Endothelial cell (in vitro differentiated cells): ENCODE measurements around the gene CFD. TPM values are rescaled to one million over a fixed set of nuclear protein-coding genes. Genes with fewer than 3 reads are reported as not detected.
"Not testable (repeated sequence)": the region's sequence is repeated elsewhere in the genome, so short reads cannot be mapped to it uniquely, and the experiment has no call there.

Experiments
- DNase-seq: peaks from one replicate; pipeline ENCODE4 v3.0.0; 2021; ENCODE audit warnings: low spot score
- H3K27ac Mint-ChIP-seq: one replicate; pipeline ENCODE4 v1.8.0; 2021; ENCODE audit warnings: mixed read lengths, inconsistent platforms; ENCODE audit not compliant: unreplicated experiment
- H3K27me3 Mint-ChIP-seq: one replicate; pipeline ENCODE4 v1.8.0; 2021; ENCODE audit warnings: mild to moderate bottlenecking, moderate library complexity, mixed read lengths, inconsistent platforms; ENCODE audit not compliant: unreplicated experiment
- H3K36me3 Mint-ChIP-seq: one replicate; pipeline ENCODE4 v1.8.0; 2021; ENCODE audit warnings: mild to moderate bottlenecking, low read depth, mixed read lengths, inconsistent platforms; ENCODE audit not compliant: unreplicated experiment
- H3K4me1 Mint-ChIP-seq: one replicate; pipeline ENCODE4 v1.8.0; 2021; ENCODE audit warnings: mild to moderate bottlenecking, mixed read lengths, inconsistent platforms; ENCODE audit not compliant: unreplicated experiment
- H3K4me3 Mint-ChIP-seq: one replicate; pipeline ENCODE4 v1.8.0; 2021; ENCODE audit warnings: mild to moderate bottlenecking, mixed read lengths, inconsistent platforms; ENCODE audit not compliant: unreplicated experiment
- H3K9me3 Mint-ChIP-seq: one replicate; pipeline ENCODE4 v1.8.0; 2021; ENCODE audit warnings: mixed read lengths, inconsistent platforms; ENCODE audit not compliant: unreplicated experiment
- CTCF ChIP-seq: fragments of 200-600 bp; sonication (generic); IDR thresholded peaks from one replicate; pipeline ENCODE4 v1.5.0; 2021; ENCODE audit warnings: antibody characterized with exemption; ENCODE audit not compliant: unreplicated experiment
- total RNA-seq: library from RNA; stranded (reverse); fragmentation: NEBNext Ultra II Directional; extraction: Animal tissue kit (Norgen Biotek cat#: 25700); gene quantifications from one replicate; pipeline ENCODE4 v1.2.1, GENCODE V29; 2021; ENCODE audit not compliant: unreplicated experiment

CFD gene
- total RNA-seq, 1 donor from 2014 or later: 0.46 TPM

DNA sequence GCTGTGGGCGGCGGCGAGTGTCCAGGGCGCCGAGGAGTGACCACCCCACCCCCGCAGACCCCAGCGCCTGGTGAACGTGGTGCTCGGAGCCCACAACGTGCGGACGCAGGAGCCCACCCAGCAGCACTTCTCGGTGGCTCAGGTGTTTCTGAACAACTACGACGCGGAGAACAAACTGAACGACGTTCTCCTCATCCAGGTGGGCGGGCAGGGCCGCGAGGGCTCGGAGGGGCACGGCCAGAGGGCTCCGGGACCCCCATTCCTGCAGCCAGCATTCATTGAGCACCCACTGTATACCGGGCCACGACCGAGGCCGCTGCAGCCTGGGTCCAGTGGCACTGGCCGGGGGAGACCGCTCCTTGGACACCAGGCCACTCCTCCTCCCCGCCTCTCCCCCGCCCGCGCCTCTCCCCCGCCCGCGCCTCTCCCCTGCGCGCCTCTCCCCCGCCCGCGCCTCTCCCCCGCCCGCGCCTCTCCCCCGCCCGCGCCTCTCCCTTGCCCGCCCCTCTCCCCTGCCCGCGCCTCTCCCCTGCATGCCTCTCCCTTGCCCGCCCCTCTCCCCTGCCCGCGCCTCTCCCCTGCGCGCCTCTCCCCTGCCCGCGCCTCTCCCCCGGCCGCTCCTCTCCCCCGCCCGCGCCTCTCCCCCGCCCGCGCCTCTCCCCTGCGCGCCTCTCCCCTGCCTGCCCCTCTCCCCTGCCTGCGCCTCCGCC, 15.5 kb upstream of the CFD start:
- H3K9me3 Mint-ChIP-seq: no peaks in the 10 kb centered on the region

DNA sequence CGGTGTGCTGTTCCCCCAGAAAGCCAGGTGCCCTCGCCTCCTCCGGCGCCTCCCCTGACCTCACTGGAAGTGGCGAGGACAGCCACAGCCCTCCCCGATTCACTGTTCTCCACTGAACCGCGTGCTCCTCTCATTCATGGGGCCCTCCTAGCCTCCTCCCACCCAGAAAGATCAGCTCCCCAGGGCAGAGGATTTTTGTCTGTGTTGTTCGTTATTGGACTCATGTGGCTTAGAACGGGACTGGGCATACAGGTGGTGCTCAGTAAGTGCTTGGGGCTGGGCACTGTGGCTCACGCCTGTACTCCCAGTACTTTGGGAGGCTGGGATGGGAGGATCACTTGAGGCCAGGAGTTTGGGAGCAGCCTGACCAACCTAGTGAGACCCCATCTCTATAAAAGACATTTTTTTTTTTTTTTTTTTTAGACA, 14.9 kb upstream of the CFD start:
- no peak overlapping the region for H3K4me3 Mint-ChIP-seq
- DNase-seq: no peak
- no peaks in the 10 kb centered on the region for H3K9me3 Mint-ChIP-seq
- peaks cover 7% of the 10 kb centered on the region for H3K27me3 Mint-ChIP-seq
- TF ChIP-seq CTCF: no peak
- H3K36me3 Mint-ChIP-seq: peaks cover 4% of the 10 kb centered on the region
- peaks cover 2% of the 10 kb centered on the region for H3K4me1 Mint-ChIP-seq
- H3K27ac Mint-ChIP-seq: no peak overlapping the region

More for the DNA sequence above, 15.5 kb upstream of the CFD start:
- no peak overlapping the region for H3K4me3 Mint-ChIP-seq
- no peak overlapping the region for H3K27ac Mint-ChIP-seq
- peaks cover 7% of the 10 kb centered on the region for H3K27me3 Mint-ChIP-seq
- TF ChIP-seq CTCF: no peak
- peaks cover 4% of the 10 kb centered on the region for H3K36me3 Mint-ChIP-seq
- no peak for DNase-seq
- H3K4me1 Mint-ChIP-seq: peaks cover 2% of the 10 kb centered on the region

DNA sequence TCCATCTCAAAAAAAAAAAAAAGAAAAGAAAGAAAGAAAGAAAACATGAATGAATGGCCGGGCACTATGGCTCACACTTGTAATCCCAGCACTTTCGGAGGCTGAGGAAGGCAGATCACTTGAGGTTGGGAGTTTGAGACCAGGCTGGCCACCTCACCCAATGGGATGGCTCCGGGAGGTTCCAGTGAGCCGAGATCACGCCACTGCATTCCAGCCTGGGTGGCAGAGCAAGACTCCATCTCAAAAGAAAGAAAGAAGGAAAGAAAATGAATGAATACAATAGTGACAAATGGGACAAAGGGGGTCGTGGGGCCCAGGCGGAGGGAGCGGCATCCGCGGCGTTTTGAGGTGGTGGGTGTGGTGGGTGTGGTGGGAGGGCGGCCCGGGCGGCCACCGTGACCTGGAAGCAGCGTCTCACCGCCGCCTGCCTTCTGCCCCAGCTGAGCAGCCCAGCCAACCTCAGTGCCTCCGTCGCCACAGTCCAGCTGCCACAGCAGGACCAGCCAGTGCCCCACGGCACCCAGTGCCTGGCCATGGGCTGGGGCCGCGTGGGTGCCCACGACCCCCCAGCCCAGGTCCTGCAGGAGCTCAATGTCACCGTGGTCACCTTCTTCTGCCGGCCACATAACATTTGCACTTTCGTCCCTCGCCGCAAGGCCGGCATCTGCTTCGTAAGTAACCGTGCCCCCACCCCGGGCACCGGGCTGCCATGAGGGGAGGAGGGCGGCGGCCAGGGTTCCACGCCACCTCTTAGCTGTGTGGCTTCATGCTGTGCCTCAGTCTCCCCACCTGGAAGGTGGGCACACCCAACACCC, 13.6 kb upstream of the CFD start:
- no peaks in the 10 kb centered on the region for H3K9me3 Mint-ChIP-seq
- TF ChIP-seq CTCF: no peak
- peaks cover 2% of the 10 kb centered on the region for H3K4me1 Mint-ChIP-seq
- DNase-seq: no peak
- peaks cover 7% of the 10 kb centered on the region for H3K27me3 Mint-ChIP-seq
- peaks cover 4% of the 10 kb centered on the region for H3K36me3 Mint-ChIP-seq
- no peak overlapping the region for H3K4me3 Mint-ChIP-seq
- H3K27ac Mint-ChIP-seq: no peak overlapping the region

DNA sequence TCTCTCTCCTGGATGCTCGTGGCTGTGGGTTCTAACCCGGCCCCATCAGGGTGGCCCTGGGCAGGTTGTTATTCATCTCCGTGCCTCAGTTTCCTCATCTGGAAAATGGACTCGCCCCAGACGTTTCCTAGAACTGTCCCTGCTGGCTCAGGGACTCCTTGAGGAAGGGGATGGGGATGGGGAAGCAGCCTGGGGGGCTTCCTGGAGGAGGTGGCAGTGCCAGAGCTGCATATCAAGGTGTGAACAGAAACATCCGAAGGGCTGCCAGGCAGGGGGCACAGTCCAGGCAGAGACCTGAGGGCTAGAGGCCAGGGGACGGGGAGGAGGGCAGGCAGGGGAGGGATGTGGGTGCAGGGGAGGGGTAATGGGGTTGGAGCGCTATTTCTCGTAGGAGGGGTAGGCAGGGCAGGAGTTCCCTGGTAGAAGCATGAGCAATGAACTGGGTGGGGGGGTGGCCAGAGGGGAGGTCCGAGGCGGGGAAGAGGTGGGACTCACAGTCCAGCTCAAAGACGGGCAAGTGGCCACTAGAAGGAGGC, 11.0 kb upstream of the CFD start:
- H3K27me3 Mint-ChIP-seq: peaks cover 3% of the 10 kb centered on the region
- DNase-seq: no peak
- H3K4me3 Mint-ChIP-seq: no peak overlapping the region
- no peaks in the 10 kb centered on the region for H3K36me3 Mint-ChIP-seq
- H3K27ac Mint-ChIP-seq: no peak overlapping the region
- no peaks in the 10 kb centered on the region for H3K9me3 Mint-ChIP-seq
- no peaks in the 10 kb centered on the region for H3K4me1 Mint-ChIP-seq
- TF ChIP-seq CTCF: no peak

- H3K9me3 Mint-ChIP-seq, H3K27me3 Mint-ChIP-seq, DNase-seq, H3K36me3 Mint-ChIP-seq, H3K4me3 Mint-ChIP-seq, H3K4me1 Mint-ChIP-seq, H3K27ac Mint-ChIP-seq: not testable (repeated sequence)
Observed at GRCh38 chr19:849195-849594, 10.3 kb upstream of the CFD start.
